Cerebellar nuclear complex (tissue), 1 donor: ENCODE data around the gene PIP5KL1.

Experiments used
- DNase-seq, 2 experiments: peaks; one replicate each; lab custom pipeline; 2025; lab: John Stamatoyannopoulos, UW

The PIP5KL1 gene, protein sequence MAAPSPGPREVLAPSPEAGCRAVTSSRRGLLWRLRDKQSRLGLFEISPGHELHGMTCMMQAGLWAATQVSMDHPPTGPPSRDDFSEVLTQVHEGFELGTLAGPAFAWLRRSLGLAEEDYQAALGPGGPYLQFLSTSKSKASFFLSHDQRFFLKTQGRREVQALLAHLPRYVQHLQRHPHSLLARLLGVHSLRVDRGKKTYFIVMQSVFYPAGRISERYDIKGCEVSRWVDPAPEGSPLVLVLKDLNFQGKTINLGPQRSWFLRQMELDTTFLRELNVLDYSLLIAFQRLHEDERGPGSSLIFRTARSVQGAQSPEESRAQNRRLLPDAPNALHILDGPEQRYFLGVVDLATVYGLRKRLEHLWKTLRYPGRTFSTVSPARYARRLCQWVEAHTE

DNA sequence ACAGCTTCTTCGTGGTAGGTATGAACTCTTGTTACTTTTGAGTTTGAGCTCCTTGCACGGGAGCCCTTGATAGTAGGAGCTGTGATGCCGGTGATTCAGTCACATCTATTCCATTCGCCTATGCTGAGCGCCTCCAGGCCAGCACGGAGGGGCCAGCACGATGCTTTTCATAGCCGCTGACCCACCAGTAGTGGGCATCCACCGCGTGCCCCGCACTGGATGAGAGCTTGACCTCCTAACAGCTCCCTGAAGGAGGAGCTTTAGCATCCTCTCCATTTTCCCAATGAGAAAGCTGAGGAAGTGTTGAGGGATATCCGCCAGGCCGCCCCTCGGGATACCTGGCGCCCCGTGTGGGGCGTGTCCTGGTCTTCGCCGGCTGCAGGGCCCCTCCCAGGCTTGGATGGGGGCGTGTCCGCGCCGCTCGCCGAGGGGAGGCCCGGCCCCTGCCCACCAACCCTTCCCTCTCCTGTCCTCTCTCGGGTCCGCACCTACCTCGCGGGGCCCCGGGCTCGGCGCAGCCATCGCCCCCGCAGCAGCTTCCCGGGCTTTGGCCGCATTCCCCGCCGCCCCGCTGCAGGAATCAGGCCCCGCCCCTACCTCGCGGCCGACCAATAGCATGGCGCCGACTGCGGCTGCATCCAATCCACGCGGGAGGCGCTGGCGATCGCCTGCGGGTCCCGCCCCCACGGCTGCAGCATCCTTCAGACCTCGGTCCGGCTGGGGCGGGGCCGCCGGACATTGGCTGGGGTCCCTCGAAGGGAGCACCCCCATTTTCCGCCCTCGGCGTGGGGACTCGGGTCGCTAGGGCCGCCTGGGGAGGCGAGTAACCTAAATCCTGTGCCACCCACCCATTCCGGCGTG, at the start of gene PIP5KL1:
Gene PIP5KL1 (minus strand): TSS at position 547 of the 861 bp plus-strand sequence. CDS start 25 bp downstream, at position 522.
- peak in 1 of 2 experiments; percentile 54 for DNase-seq

DNA sequence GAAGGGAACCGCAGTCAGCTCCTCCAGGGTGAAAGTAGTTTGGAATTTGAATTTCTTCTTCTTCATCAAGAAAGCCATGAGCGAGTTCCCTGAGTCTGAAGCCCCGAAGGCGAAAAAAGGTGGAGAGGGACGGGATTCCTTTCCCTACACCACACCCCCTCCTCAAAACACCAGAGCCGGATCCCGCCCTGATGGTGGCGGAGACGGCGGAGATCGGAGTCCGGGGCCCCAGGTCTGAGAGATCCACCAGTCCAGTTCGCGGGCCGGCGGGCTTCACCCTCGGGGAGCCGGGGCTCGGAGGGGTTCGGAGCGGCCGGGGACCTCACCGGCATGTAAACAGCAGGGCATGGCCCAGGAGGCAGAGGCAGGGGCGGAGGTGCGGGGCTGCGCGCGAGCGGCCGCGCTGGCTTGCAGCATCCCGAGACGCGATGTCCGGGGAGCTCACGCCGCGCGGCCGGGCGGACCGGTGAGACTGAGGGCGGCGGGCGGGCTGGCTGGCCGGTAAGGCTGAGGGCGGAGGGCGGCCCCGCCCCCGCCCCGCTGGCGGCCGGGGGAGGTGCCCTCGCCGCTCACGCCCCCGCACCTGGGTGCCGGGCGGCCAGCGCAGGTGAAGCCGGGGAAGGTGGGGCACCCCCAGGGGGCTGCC, 49.6 kb upstream of the PIP5KL1 start:
- DNase-seq, result no peak

- no peak for DNase-seq
Observed at GRCh38 chr9:127979333-127980059, 48.9 kb upstream of the PIP5KL1 start.

GRCh38 chr9:127979015-127979332, 48.4 kb upstream of the PIP5KL1 start:
- no peak for DNase-seq

DNA sequence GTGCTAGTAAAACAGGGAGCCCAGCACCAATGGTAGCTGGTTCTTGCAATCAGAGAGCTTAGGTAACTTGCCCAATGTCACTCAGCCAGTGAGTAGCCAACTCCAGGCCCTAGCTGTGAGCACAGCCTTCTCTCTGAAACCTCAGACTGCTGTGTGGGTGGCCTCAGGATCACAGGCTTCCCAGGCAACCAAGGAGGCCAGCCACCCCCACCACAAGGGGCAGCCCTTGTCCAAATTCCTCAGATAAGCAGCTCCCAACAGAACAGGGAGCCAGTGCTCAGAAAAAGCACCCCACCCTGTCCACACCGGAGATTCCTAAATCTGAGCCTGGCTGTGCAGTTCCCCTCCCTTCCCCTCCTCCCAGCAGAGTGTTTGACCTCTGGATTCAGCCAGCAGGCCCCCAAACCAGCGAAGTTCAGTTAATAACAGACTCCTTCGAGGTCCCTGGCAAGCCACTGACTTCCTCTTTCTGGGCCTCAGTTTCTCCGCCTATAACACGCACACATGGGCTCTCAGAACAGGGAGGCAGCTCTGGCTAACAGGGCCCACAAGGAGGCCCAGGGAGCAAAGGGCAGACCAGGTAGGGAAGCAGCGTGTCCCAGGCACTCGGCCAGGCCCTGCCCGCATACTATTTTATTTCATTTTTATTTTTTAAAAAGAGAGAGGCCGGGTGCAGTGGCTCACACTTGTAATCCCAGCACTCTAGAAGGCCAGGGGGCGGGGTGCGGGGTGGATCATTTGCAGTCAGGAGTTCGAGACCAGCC, 47.5 kb upstream of the PIP5KL1 start:
- no peak for DNase-seq

DNA sequence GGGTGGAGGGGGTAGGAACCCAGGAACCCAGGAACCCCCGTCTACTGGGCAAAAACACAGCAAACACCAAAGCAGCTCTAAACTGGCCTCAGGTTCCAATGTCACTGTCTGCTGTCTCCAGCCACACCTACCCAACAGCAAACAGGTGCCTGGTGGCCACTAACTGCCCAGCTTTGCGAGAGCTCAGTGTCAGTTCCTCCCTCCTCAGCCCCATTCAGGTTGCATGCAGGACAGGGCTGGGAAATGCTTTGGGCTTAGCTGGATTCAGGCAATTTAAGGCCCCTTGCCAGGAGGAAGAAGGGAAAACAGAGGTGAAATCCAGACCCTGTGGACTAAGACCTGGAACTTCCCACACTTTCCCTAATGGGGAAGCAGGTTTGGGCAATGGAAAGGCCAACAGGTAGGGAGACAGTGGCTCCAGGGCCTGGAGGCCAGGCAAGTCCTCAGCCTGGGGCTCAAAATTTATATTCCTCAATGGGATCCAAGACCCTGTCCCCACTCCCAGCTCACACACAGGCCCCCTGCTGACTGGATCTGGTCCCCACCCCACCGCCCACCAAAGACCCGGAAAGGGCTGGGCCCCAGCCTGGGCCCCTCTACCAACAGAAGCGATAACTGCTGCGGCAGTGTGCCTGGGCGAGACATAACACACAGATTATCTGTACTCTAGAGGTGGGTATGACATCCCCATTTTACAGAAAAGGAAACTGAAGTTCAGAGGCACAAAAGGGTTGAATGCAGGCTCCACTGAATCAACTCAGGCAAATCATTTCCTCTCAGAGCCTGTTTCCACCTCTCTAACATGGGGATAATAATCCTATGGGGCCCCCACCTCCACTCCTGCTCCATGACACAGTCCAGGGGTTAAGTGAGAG, 46.7 kb upstream of the PIP5KL1 start:
- DNase-seq, result no peak

DNA sequence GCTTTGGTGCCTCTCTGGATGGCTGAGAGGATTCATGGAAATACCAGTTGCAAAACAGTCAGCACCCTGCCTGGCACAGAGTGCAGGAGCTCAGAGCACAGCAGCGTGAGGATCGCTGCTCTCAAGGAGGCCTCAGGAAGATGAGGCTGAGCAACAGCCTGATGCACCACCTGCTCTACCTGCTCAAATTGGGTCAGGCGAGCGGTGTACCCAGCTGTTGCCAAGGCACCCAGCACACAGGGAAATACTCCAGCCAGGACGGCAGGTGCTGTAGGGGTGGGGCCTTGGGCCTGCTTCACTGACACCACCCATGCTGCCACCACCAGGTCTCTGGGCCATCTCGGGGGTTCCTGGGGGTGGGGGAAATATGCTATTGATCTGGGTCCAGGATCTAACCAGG, 45.9 kb upstream of the PIP5KL1 start:
- DNase-seq, result peak in 1 of 2 experiments; percentile 36

GRCh38 chr9:127975376-127976315, 45.1 kb upstream of the PIP5KL1 start:
- no peak for DNase-seq

DNA sequence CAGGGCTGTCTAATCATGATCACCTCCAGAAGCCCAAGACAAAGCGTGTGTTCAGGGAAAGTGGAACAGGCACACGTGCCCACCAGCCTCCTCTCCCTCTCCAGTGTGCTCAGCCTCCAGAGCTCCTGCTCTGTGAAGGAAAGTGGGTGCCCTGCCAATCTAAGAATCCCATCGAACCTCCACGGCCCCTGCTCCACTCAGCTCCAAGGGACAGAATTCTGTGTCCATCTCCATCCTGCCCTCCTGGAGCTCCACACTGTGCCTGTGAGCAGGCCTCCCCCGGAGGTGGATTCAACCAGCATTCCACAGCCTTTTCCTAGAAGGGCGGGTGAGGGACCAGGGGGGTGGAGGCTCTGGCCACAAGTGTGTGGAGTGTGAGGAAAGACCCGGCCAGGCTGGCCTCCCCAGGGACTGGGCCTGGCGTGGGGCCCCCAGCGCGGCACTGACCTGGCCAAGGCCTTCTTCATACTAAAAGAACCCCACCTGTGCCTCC, 44.2 kb upstream of the PIP5KL1 start:
- no peak for DNase-seq

- no peak for DNase-seq
Observed at GRCh38 chr9:127974001-127974768, 43.6 kb upstream of the PIP5KL1 start.

GRCh38 chr9:127973169-127974000, 42.8 kb upstream of the PIP5KL1 start:
- peak; percentile 87 to 95 for DNase-seq

DNA sequence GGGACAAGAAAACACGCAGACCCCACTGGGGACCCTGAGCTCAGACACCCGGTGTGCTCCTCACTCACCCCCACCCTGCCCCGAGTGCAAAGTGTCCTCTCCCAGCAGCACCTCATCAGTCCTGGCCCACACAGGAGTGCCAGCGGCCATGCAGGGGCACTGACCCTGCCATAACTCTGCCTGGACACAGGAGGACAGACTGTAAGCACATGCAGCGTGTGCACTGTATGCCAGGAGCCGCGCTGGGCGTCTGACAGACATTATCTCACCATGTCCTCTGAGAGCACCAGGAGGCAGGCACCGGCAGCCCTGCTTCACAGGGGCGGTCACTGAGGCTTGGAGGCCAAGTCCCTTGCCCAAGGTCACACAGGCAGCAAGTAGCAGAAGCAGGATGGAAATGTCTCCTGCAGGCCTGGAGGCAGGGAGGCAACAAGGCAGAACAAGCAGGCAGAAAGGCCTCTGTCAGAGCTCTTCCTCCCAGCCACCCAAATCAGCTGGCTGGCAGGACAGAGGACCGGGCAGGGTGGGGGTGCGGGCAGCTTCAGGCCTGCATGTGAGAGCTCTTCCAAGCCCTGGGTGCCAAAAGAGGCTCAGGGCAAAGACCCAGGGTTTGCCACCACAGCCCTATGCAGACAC, 41.8 kb upstream of the PIP5KL1 start:
- DNase-seq, result no peak

- no peak for DNase-seq
Observed at GRCh38 chr9:127971357-127972235, 41.0 kb upstream of the PIP5KL1 start.

- no peak for DNase-seq
Observed at GRCh38 chr9:127970401-127971313, 40.1 kb upstream of the PIP5KL1 start.
